H1 (cell line): ENCODE measurements around the gene OPCML. TPM values are rescaled to one million over a fixed set of nuclear protein-coding genes. Genes with fewer than 3 reads are reported as not detected.

Source experiments
- CTCF ChIA-PET: fragments of 300-600 bp; sonication (Branson Sonifier 250); formaldehyde crosslinking; loops from one replicate; lab custom pipeline; 2021; ENCODE audit not compliant: partially characterized antibody; lab: Charles Lee
- POLR2A ChIA-PET: fragments of 300-600 bp; sonication (Branson Sonifier 250); formaldehyde crosslinking; loops from one replicate; lab custom pipeline; 2021; ENCODE audit warnings: inconsistent platforms; ENCODE audit not compliant: partially characterized antibody; lab: Charles Lee
- DNase-seq, 2 experiments: peaks; one replicate each; pipeline versions ENCODE4 v3.0.0 to v3.0.0-alpha.2; 2010 to 2022; ENCODE audit warnings: low spot score in 2 of 2, low read depth in 1 of 2, mixed read lengths in 1 of 2
- FAIRE-seq: peaks from 2 replicates; lab custom pipeline; 2011; peaks lifted over from hg19 to GRCh38; lab: Jason Lieb, UNC
- H2AFZ ChIP-seq: 2 replicates; pipeline ENCODE4 v1.8.1; 2012; ENCODE audit warnings: low read length, inconsistent platforms
- H2AK5ac ChIP-seq: 2 replicates; pipeline ENCODE4 v1.6.1; 2013; ENCODE audit warnings: low read depth, low read length
- H2BK120ac ChIP-seq: replicated peaks from 2 replicates; pipeline ENCODE3; 2013; ENCODE audit warnings: low read depth, low read length, inconsistent platforms
- H2BK12ac ChIP-seq: 2 replicates; pipeline ENCODE4 v1.6.1; 2013; ENCODE audit warnings: low read depth, low read length
- H2BK15ac ChIP-seq: 2 replicates; pipeline ENCODE4 v1.6.1; 2013; ENCODE audit warnings: low read length
- H2BK20ac ChIP-seq: 2 replicates; pipeline ENCODE4 v1.6.1; 2013; ENCODE audit warnings: low read length
- H2BK5ac ChIP-seq: 2 replicates; pipeline ENCODE4 v1.6.1; 2013; ENCODE audit warnings: low read depth, low read length
- H3K14ac ChIP-seq: 2 replicates; pipeline ENCODE4 v1.6.1; 2013; ENCODE audit warnings: inconsistent platforms; ENCODE audit not compliant: insufficient read length
- H3K18ac ChIP-seq: 2 replicates; pipeline ENCODE4 v1.6.1; 2013; ENCODE audit warnings: low read length; ENCODE audit errors: extremely low read depth
- H3K23ac ChIP-seq: 2 replicates; pipeline ENCODE4 v1.6.1; 2013; ENCODE audit warnings: inconsistent platforms; ENCODE audit not compliant: insufficient read length
- H3K23me2 ChIP-seq: 2 replicates; pipeline ENCODE4 v1.6.1; 2013; ENCODE audit warnings: low read depth, low read length
- H3K27ac ChIP-seq: 2 replicates; pipeline ENCODE4 v1.6.1; 2011; ENCODE audit warnings: low read depth, low read length, inconsistent platforms
- H3K27me3 ChIP-seq, 4 experiments: replicated peaks in 1 of 4; 1 replicate in 1 of 4; 2 replicates in 3 of 4; pipeline versions ENCODE4 v1.6.1 to v1.8.1; 2011 to 2013; ENCODE audit warnings: low read length in 3 of 4, mild to moderate bottlenecking in 3 of 4, inconsistent platforms in 2 of 4, mixed read lengths in 2 of 4, moderate library complexity in 1 of 4; ENCODE audit not compliant: control insufficient read depth in 3 of 4, insufficient read depth in 3 of 4; ENCODE audit errors: extremely low read depth in 1 of 4
- H3K36me3 ChIP-seq, 4 experiments: 2 replicates each; pipeline versions ENCODE4 v1.6.1 to v1.8.1; 2011 to 2013; ENCODE audit warnings: mild to moderate bottlenecking in 4 of 4, low read length in 3 of 4, moderate library complexity in 2 of 4, control low read depth in 1 of 4, inconsistent platforms in 1 of 4; ENCODE audit not compliant: insufficient read depth in 4 of 4, control insufficient read depth in 2 of 4
- H3K4ac ChIP-seq: replicated peaks from 2 replicates; pipeline ENCODE3; 2013; ENCODE audit warnings: low read length, low read depth, mixed read lengths, inconsistent platforms; ENCODE audit not compliant: insufficient read length
- H3K4me1 ChIP-seq, 4 experiments: replicated peaks in 1 of 4; 1 replicate in 1 of 4; 2 replicates in 3 of 4; pipeline versions ENCODE4 v1.6.1 to v1.8.1; 2011 to 2013; ENCODE audit warnings: low read length in 3 of 4, inconsistent platforms in 2 of 4, mixed read lengths in 1 of 4; ENCODE audit not compliant: insufficient read depth in 4 of 4, control insufficient read depth in 3 of 4
- H3K4me2 ChIP-seq, 2 experiments: 2 replicates each; pipeline versions ENCODE4 v1.6.1 to v1.8.1; 2011 to 2013; ENCODE audit warnings: low read depth in 2 of 2, low read length in 2 of 2, control low read depth in 1 of 2, inconsistent platforms in 1 of 2, mild to moderate bottlenecking in 1 of 2; ENCODE audit not compliant: insufficient read depth in 1 of 2
- H3K4me3 ChIP-seq, 4 experiments: fragments of 200-600, 300-600 bp in 1 of 4; sonication (generic), shearing (Covaris generic), sonication (Bioruptor Twin) in 1 of 4; 2 replicates each; pipeline versions ENCODE4 v1.5.1 to v1.8.1; 2011 to 2016; ENCODE audit warnings: low read length in 4 of 4, low read depth in 3 of 4, control low read depth in 2 of 4, inconsistent platforms in 2 of 4, mild to moderate bottlenecking in 2 of 4, mixed read lengths in 1 of 4, moderate library complexity in 1 of 4; ENCODE audit not compliant: insufficient read depth in 2 of 4; ENCODE audit errors: extremely low read depth in 1 of 4
- H3K56ac ChIP-seq: replicated peaks from 2 replicates; pipeline ENCODE3; 2013; ENCODE audit warnings: low read depth, mild to moderate bottlenecking, mixed read lengths, low read length, inconsistent platforms; ENCODE audit not compliant: insufficient read length
- H3K79me1 ChIP-seq: 2 replicates; pipeline ENCODE4 v1.6.1; 2013; ENCODE audit warnings: low read depth, low read length, control low read depth
- H3K79me2 ChIP-seq, 2 experiments: 2 replicates each; pipeline versions ENCODE4 v1.6.1 to v1.8.1; 2012 to 2013; ENCODE audit warnings: low read length in 2 of 2, mild to moderate bottlenecking in 2 of 2, inconsistent platforms in 1 of 2; ENCODE audit not compliant: insufficient read depth in 2 of 2, control insufficient read depth in 1 of 2
- H3K9ac ChIP-seq, 4 experiments: replicated peaks in 1 of 4; 1 replicate in 1 of 4; 2 replicates in 3 of 4; pipeline versions ENCODE4 v1.6.1 to v1.8.1; 2011 to 2013; ENCODE audit warnings: low read depth in 3 of 4, low read length in 3 of 4, control low read depth in 2 of 4, mild to moderate bottlenecking in 2 of 4, moderate library complexity in 2 of 4, inconsistent platforms in 1 of 4; ENCODE audit errors: extremely low read depth in 1 of 4
- H3K9me3 ChIP-seq, 2 experiments: 2 replicates each; pipeline versions ENCODE4 v1.6.1 to v1.8.1; 2012 to 2013; ENCODE audit warnings: mild to moderate bottlenecking in 2 of 2, moderate library complexity in 2 of 2, control low read depth in 1 of 2, inconsistent platforms in 1 of 2, low read depth in 1 of 2, low read length in 1 of 2, mixed read lengths in 1 of 2; ENCODE audit not compliant: insufficient read depth in 2 of 2
- H4K20me1 ChIP-seq, 2 experiments: replicated peaks in 1 of 2; 2 replicates each; pipeline versions ENCODE3 to v1.8.1; 2011 to 2013; ENCODE audit warnings: inconsistent platforms in 2 of 2, low read length in 2 of 2, mild to moderate bottlenecking in 1 of 2; ENCODE audit not compliant: insufficient read depth in 2 of 2, control insufficient read depth in 1 of 2
- H4K5ac ChIP-seq: 2 replicates; pipeline ENCODE4 v1.6.1; 2013; ENCODE audit warnings: low read length, low read depth, mixed read lengths, inconsistent platforms; ENCODE audit not compliant: insufficient read length
- H4K8ac ChIP-seq: 2 replicates; pipeline ENCODE4 v1.8.0; 2013; ENCODE audit warnings: mild to moderate bottlenecking, moderate library complexity, low read length, inconsistent platforms; ENCODE audit not compliant: insufficient read depth; ENCODE audit errors: extremely low read depth
- H4K91ac ChIP-seq: replicated peaks from 2 replicates; pipeline ENCODE3; 2013; ENCODE audit warnings: low read length, mixed read lengths, inconsistent platforms; ENCODE audit not compliant: insufficient read length
- POU5F1 ChIP-seq: IDR thresholded peaks from 2 replicates; pipeline ENCODE4 v1.6.1; 2011; ENCODE audit warnings: low read depth, mild to moderate bottlenecking, low read length, moderate library complexity
- SAP30 ChIP-seq: fragments of 300-600 bp; sonication (generic); IDR thresholded peaks from 2 replicates; pipeline ENCODE4 v1.7.1; 2012; ENCODE audit warnings: low read length, moderate library complexity, mild to moderate bottlenecking, inconsistent platforms; ENCODE audit not compliant: insufficient read depth, insufficient replicate concordance
- TEAD4 ChIP-seq: IDR thresholded peaks from 2 replicates; pipeline ENCODE4 v1.6.1; 2012; ENCODE audit warnings: low read depth, low read length, inconsistent platforms, mixed read lengths
- WGBS, 2 experiments: shearing (Covaris generic) in 1 of 2; methylation state at CpG; one replicate each; pipeline versions ENCODE4 v1.1.6 to v1.1.7; 2013 to 2015; ENCODE audit warnings: low lambda C conversion rate in 2 of 2, mixed read lengths in 2 of 2, inconsistent platforms in 1 of 2, low coverage in 1 of 2, missing lambda C conversion rate in 1 of 2; ENCODE audit not compliant: insufficient replicate concordance in 2 of 2, insufficient coverage in 1 of 2, insufficient read length in 1 of 2; ENCODE audit errors: extremely low coverage in 1 of 2, missing lambda C conversion rate in 1 of 2; 5-methylcytosine and 5-hydroxymethylcytosine counted together
- polyA plus RNA-seq, 7 experiments: library from polyadenylated mRNA; depleted of rRNA in 3 of 7; stranded (reverse) in 5 of 7; unstranded in 2 of 7; fragments of >200 nt in 5 of 7; fragments of 200-250 nt in 2 of 7; gene quantifications; 1 replicate in 5 of 7; 2 replicates in 1 of 7; 4 replicates in 1 of 7; pipeline versions ENCODE4 v1.2.1 to v1.2.3, GENCODE V29; 2011 to 2013; ENCODE audit warnings: missing spikeins in 2 of 7, mixed read lengths in 2 of 7
- total RNA-seq: library from RNA; stranded (reverse); fragmentation: NEBNext Ultra II Directional; extraction: Animal tissue kit (Norgen Biotek cat#: 25700); gene quantifications from 2 replicates; pipeline ENCODE4 v1.2.1, GENCODE V29; 2021
- TF ChIP-seq, protein P1 (sequence below): IDR thresholded peaks from 2 replicates; pipeline ENCODE4 v1.6.1; 2012; ENCODE audit warnings: inconsistent platforms

The OPCML gene
- total and polyA plus RNA-seq, 2 of the 8 experiments (the other 6 are each of a cell fraction or from before 2014, with no cell fraction given): 2.3 to 3.1 TPM

DNA sequence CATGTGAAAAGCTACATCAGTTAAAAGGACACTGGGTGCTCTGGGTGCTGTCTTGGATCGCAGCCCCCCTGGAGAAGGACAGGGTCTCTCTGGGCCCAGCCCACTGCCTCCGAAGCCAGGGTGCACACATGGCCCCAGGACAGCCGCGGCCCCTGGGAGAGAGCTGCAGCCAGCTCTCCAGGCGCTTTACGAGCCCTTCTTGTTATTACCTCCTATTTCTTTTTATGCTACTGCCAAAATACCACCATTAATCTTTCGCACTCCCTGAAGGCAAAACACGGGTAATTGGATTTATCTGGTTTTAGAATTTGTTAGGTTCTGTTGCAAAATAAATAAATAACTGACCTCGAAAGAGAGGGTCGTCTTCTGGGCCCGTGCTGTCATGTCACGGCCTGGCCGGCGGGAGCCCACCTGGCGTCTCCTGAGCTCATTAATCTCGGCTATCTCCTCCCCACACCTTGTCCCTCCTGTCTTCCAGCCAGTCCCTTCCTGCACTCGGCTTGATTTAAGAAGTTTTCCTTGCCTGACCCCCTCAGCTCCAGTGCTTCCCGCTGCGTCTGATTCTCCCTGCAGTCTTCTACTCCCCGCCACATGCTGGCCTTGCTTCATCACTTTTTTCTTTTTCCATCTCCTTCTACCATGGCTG is 611.7 kb downstream of the OPCML start:
- Histone ChIP-seq H3K27ac (no peak overlapping the region), H3K36me3 (no peaks in the 10 kb centered on the region), H3K27me3 (no peaks in the 10 kb centered on the region), H3K4ac (no peak overlapping the region), H2BK5ac (no peak overlapping the region), H2BK120ac (no peak overlapping the region), H3K9me3 (no peaks in the 10 kb centered on the region), H3K79me2 (no peaks in the 10 kb centered on the region), H3K18ac (no peak overlapping the region), H4K8ac (no peak overlapping the region), H3K4me2 (no peak overlapping the region), H2BK15ac (no peak overlapping the region), H2BK12ac (no peak overlapping the region), H4K20me1 (no peaks in the 10 kb centered on the region), H3K4me3 (no peak overlapping the region), H2BK20ac (no peak overlapping the region), H3K79me1 (no peaks in the 10 kb centered on the region), H2AK5ac (no peak overlapping the region), H3K23ac (no peak overlapping the region), H3K23me2 (no peaks in the 10 kb centered on the region; the same call in 1 of the 2 replicates), H3K9ac (no peak overlapping the region), H3K4me1 (no peaks in the 10 kb centered on the region), H3K56ac (no peak overlapping the region), H2AFZ (no peak overlapping the region), H4K91ac (peak overlapping the region; percentile 31), H3K14ac (no peak overlapping the region), H4K5ac (no peak overlapping the region)
- ChIA-PET CTCF (interaction anchor here (0.9 to 1.7 kb wide), 3 partner anchors 10 to 144 kb away, joined by 3 to 7 read pairs (median 3); no protein-coding TSS in a partner anchor), POLR2A (no interaction called here)
- DNase-seq: no peak
- FAIRE-seq: no peak
- 90% methylated on average over 20 of the region's 20 CpGs; no CpG with 5 or more reads in 1 of the 2 experiments for whole genome bisulfite sequencing, 2 experiments
- TF ChIP-seq SAP30: no peak
- TF ChIP-seq, protein P1, sequence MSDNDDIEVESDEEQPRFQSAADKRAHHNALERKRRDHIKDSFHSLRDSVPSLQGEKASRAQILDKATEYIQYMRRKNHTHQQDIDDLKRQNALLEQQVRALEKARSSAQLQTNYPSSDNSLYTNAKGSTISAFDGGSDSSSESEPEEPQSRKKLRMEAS: no peak
- no peak for TF ChIP-seq POU5F1
- TF ChIP-seq TEAD4: no peak
